Putamen (tissue), 1 donor: ENCODE results near the gene MCU.
"Not testable (repeated sequence)": the region's sequence is repeated elsewhere in the genome, so short reads cannot be mapped to it uniquely, and the experiment has no call there.

ENCODE experiments used
- DNase-seq: peaks from one replicate; pipeline ENCODE4 v3.0.0-alpha.2; 2016; ENCODE audit warnings: low spot score

MCU gene

DNA sequence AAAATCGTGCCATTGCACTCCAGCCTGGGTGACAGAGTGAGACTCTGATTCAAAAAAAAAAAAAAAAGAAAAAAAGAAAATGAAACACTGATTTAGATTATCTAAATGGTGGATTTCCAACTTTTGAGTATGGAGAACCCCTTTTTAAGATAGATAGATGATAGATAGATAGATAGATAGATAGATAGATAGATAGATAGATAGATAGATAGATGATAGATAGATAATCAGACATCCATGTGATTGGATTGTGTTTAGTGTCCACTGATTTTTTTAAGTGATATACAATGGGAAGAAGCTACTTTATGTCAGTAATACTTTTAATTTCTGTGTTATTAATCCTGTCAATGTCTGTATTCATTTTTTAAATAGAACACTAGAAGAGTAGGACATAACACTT is 207.6 kb downstream of the MCU start:
- DNase-seq: no peak

- DNase-seq: not testable (repeated sequence)
Observed at GRCh38 chr10:72903941-72904446, 212.1 kb downstream of the MCU start.

DNA sequence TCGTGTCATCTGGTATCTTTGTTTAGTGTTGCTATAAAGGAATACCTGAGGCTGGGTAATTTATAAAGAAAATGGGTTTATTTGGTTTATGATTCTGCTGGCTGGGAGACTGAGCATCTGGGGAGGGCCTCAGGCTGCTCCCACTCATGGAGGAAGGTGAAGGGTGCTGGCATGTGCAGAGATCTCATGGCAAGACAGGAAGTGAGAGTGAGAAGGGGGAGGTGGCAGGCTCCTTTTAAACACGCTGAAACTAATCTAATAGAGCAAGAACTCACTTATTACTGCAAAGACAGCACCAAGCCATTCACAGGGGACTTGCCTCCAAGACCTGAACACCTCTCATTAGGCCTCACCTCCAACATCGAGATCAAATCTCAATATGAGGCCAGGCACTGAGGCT is 212.9 kb downstream of the MCU start:
- no peak for DNase-seq

GRCh38 chr10:72906446-72906845 is 214.5 kb downstream of the MCU start:
- DNase-seq: no peak

- DNase-seq: no peak
Observed at GRCh38 chr10:72910705-72911104, 218.8 kb downstream of the MCU start.

GRCh38 chr10:72911758-72912157 is 219.8 kb downstream of the MCU start:
- DNase-seq: no peak

- DNase-seq: no peak
Observed at GRCh38 chr10:72912736-72913135, 220.8 kb downstream of the MCU start.

DNA sequence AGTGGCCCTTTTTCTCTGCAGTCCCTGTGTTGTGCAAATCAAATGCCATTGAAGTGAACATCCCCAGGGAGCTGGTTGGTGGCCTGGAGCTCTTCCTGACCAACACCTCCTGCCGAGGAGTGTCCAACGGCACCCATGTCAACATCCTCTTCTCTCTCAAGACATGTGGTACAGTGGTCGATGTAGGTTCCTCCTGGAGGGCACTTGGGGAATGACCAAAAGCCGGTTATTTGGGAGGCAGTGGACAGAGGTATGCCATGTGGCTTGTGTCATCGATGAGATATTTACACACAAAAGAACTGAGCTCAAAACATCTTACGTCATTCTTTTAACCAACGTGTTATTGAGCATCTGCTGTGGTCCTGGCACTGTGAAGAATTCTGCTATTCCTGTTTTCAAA is 221.3 kb downstream of the MCU start:
- no peak for DNase-seq

DNA sequence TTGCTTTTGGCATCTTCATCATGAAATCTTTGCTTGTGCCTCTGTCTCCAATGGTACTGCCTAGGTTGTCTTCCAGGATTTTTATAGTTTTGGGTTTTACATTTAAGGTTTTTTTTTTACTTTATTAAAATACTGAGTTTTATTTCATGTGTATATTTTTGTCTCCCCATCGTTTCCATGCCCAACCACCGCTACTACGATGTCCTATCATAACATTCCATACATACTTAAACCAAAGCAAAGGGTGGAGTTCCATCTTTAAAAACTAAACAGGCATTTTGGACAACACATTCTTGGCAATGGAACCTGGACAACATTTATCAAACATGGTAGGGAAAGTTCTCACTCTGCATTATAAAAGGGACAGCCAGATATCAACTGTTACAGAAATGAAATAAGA is 225.3 kb downstream of the MCU start:
- DNase-seq: not testable (repeated sequence)

GRCh38 chr10:72917803-72918332 is 225.9 kb downstream of the MCU start:
- DNase-seq: not testable (repeated sequence)

DNA sequence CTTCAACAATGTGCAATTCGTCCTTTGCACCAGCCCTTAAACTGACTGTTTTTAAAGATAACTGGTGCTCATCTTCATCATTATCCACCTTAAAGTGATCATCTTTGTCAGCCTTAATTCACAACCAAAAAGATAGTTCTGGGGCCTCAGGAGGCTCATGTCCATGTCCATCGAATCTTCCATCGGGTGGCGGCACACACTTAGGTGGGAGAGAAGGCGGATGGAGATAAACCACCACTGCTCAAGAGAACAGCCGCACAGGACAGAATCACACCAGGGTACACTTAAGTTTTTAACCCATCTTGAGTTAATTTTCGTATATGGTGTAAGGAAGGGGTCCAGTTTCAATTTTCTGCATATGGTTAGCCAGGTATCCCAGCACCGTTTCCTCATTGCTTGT is 226.4 kb downstream of the MCU start:
- no peak for DNase-seq

GRCh38 chr10:72921147-72921683 is 229.3 kb downstream of the MCU start:
- not testable (repeated sequence) for DNase-seq

DNA sequence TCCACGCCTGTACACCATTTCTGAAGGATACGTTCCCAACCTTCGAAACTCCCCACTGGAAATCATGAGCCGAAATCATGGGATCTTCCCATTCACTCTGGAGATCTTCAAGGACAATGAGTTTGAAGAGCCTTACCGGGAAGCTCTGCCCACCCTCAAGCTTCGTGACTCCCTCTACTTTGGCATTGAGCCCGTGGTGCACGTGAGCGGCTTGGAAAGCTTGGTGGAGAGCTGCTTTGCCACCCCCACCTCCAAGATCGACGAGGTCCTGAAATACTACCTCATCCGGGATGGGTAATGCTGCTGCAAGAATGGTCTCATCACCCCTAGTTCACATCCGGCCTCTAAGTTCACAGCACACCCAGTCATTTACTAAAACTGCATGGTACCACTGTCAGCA is 232.4 kb downstream of the MCU start:
- DNase-seq: no peak

DNA sequence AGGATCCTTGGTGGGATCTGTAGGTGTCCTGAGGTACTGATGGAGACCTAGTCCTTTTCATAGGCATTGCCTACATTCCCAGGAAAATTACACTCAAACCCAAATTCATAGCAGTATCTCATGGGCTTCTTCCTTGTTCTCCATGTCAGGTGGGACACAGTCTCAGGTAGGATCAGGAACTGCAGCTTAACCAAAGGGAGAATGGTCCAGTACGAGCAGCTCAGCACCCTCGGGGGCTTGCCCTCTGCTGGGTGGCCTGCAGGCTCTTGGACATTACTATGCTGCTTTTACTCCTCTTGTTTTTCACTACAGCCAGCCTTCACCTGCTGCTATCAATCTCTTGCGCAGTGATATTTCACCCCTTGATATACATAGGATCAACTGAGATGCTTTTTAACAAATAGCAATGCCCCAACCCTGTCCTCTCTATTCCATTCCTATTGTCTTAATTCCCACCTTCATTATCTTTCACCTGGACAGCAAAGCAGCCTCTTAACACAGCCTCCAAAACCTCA is 234.1 kb downstream of the MCU start:
- no peak for DNase-seq

DNA sequence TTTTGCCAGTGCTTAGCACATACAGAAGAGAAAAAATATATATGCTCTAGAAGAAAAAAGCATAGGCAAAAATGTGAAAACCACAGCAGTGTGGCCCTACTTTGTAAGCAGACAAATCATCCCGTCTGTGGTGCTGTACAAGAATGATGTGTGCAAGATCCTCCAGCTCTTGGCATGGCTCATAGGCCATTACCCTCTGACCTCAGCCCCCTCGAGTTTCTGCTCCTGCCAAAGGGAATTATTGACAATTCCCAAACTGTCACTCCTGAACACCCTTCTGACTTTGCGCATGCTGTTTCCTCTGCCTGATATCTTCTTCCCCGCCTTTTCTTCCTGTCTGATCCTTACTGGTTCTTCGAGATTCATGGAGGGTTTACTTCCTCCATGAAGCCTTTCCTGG is 235.5 kb downstream of the MCU start:
- DNase-seq: no peak

- no peak for DNase-seq
Observed at GRCh38 chr10:72928798-72929197, 236.9 kb downstream of the MCU start.

DNA sequence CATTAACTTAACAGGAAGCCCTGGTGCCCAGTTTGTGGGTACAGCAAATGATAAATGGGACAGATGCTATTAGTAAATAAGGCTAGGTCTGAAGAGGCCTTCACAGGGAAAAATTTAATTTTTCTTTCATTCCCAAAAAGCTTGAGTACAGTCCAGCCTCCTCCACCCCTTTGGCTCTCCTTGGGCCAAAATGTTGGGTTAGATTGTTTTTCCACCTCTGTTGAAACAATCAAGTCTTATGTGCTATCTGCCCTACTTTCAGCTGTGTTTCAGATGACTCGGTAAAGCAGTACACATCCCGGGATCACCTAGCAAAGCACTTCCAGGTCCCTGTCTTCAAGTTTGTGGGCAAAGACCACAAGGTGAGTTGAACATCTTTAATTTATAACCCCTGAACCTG is 238.3 kb downstream of the MCU start:
- no peak for DNase-seq

- DNase-seq: no peak
Observed at GRCh38 chr10:72932259-72933015, 240.5 kb downstream of the MCU start.

- no peak for DNase-seq
Observed at GRCh38 chr10:72935361-72935760, 243.4 kb downstream of the MCU start.
